ENCODE data around the gene CTSC. TPM values are rescaled to one million over a fixed set of nuclear protein-coding genes. Genes with fewer than 3 reads are reported as not detected.

Gene CTSC
- total and polyA plus RNA-seq, 2 of the 13 experiments (the other 11 are each of a cell fraction or from before 2014, with no cell fraction given): 144 to 210 TPM

- TF ChIP-seq ZNF513 (CRISPR knock-in tag; conservative IDR thresholded peaks at IDR 0.05) (no peak), TFDP2 (CRISPR knock-in tag; IDR thresholded peaks at IDR 0.05) (peak; percentile 67), SALL2 (CRISPR knock-in tag; IDR thresholded peaks at IDR 0.05) (peak; percentile 80), SOX6 (IDR thresholded peaks at IDR 0.05) (no peak), SOX6 (CRISPR knock-in tag; IDR thresholded peaks at IDR 0.05) (0 out of 2 replicates have a peak, but pooled peaks have one; percentile 30), ZBTB42 (CRISPR knock-in tag; IDR thresholded peaks at IDR 0.05) (no peak), ZNF501 (CRISPR knock-in tag; IDR thresholded peaks at IDR 0.05) (peak; percentile 48; the same call in 1 of the 2 replicates), RXRB (CRISPR knock-in tag; IDR thresholded peaks at IDR 0.05; ENCODE audit: borderline replicate concordance) (peak; percentile 49; the same call in 1 of the 2 replicates), BRCA1 (CRISPR knock-in tag; IDR thresholded peaks at IDR 0.05) (0 out of 2 replicates have a peak, but pooled peaks have one; percentile 30), ZFY (CRISPR knock-in tag; IDR thresholded peaks at IDR 0.05) (peak; percentile 73; the same call in 1 of the 2 replicates), DR1 (CRISPR knock-in tag; IDR thresholded peaks at IDR 0.05) (peak; percentile 65; the same call in 1 of the 2 replicates), KDM2A (CRISPR knock-in tag; IDR thresholded peaks at IDR 0.05; ENCODE audit: borderline replicate concordance, low read depth) (peak; percentile 70), PATZ1 (CRISPR knock-in tag; IDR thresholded peaks at IDR 0.05) (peak; percentile 18; the same call in 1 of the 2 replicates), ZBTB25 (CRISPR knock-in tag; IDR thresholded peaks at IDR 0.05) (0 out of 2 replicates have a peak, but pooled peaks have one; percentile 37), KLF16 (CRISPR knock-in tag; IDR thresholded peaks at IDR 0.05) (peak in 1 of 2 experiments; percentile 65; a peak in 1 of 4 replicates), HDAC2 (CRISPR knock-in tag; IDR thresholded peaks at IDR 0.05) (peak; percentile 51; the same call in 1 of the 2 replicates), MEF2D (CRISPR knock-in tag; IDR thresholded peaks at IDR 0.05) (0 out of 2 replicates have a peak, but pooled peaks have one; percentile 30), MED1 (CRISPR knock-in tag; IDR thresholded peaks at IDR 0.05) (peak; percentile 57), ETV5 (CRISPR knock-in tag; IDR thresholded peaks at IDR 0.05; ENCODE audit: borderline replicate concordance) (peak; percentile 41; the same call in 1 of the 2 replicates), NONO (IDR thresholded peaks at IDR 0.05) (no peak), NONO (CRISPR knock-in tag; conservative IDR thresholded peaks at IDR 0.05) (peak; percentile 59; the same call in 1 of the 2 replicates), NCOA5 (CRISPR knock-in tag; IDR thresholded peaks at IDR 0.05) (no peak), MYPOP (CRISPR knock-in tag; IDR thresholded peaks at IDR 0.05) (peak; percentile 46)
These were observed at the start of gene CTSC (continued) for GRCh38 chr11:88337181-88337986.
